SK-N-SH (cell line): Measurements from ENCODE around the gene THSD7A.

Source experiments
- CHD2 ChIP-seq: fragments of 150-350 bp; IDR thresholded peaks from 2 replicates; pipeline ENCODE4 v1.6.1; 2018; ENCODE audit warnings: low read length; ENCODE audit not compliant: partially characterized antibody
- POLR2AphosphoS5 ChIP-seq: IDR thresholded peaks from 2 replicates; pipeline ENCODE4 v1.6.1; 2012; ENCODE audit warnings: low read depth, low read length
- RAD21 ChIP-seq: IDR thresholded peaks from 2 replicates; pipeline ENCODE4 v1.6.1; 2012; ENCODE audit warnings: mild to moderate bottlenecking, low read length
- SMC3 ChIP-seq: IDR thresholded peaks from 2 replicates; pipeline ENCODE4 v1.6.1; 2012; ENCODE audit warnings: low read depth, low read length, improper control_type of control experiment
- TF ChIP-seq, protein P1 (sequence below): fragments of 200-600 bp; sonication (generic); IDR thresholded peaks from 2 replicates; pipeline ENCODE4 v1.6.1; 2017; ENCODE audit warnings: antibody characterized with exemption, mild to moderate bottlenecking, moderate library complexity
- TF ChIP-seq, protein P2 (sequence below): IDR thresholded peaks from 2 replicates; pipeline ENCODE4 v1.4.0; 2012; ENCODE audit warnings: low read depth, borderline replicate concordance

DNA sequence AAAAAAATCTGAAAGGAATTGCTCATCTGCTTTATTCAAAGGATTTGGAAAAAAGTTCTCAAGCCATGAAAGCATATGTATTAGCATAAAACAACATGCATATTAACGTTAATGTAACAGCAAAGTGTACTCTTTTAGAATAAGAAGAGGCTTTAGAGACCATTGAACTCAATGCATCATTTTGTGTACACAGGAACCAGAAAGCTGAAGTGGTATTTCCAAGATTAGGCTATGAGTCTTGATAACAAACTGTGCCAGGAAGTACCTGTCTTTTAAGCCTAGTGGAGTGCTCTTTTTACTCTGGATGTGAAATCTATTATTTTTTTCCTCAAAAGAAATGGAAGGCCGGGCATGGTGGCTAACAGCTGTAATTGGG is 164.2 kb downstream of the THSD7A start:
- TF ChIP-seq, protein P1, sequence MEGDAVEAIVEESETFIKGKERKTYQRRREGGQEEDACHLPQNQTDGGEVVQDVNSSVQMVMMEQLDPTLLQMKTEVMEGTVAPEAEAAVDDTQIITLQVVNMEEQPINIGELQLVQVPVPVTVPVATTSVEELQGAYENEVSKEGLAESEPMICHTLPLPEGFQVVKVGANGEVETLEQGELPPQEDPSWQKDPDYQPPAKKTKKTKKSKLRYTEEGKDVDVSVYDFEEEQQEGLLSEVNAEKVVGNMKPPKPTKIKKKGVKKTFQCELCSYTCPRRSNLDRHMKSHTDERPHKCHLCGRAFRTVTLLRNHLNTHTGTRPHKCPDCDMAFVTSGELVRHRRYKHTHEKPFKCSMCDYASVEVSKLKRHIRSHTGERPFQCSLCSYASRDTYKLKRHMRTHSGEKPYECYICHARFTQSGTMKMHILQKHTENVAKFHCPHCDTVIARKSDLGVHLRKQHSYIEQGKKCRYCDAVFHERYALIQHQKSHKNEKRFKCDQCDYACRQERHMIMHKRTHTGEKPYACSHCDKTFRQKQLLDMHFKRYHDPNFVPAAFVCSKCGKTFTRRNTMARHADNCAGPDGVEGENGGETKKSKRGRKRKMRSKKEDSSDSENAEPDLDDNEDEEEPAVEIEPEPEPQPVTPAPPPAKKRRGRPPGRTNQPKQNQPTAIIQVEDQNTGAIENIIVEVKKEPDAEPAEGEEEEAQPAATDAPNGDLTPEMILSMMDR, result no peak
- TF ChIP-seq RAD21 (no peak), POLR2AphosphoS5 (no peak), SMC3 (no peak), CHD2 (no peak)
- TF ChIP-seq, protein P2, sequence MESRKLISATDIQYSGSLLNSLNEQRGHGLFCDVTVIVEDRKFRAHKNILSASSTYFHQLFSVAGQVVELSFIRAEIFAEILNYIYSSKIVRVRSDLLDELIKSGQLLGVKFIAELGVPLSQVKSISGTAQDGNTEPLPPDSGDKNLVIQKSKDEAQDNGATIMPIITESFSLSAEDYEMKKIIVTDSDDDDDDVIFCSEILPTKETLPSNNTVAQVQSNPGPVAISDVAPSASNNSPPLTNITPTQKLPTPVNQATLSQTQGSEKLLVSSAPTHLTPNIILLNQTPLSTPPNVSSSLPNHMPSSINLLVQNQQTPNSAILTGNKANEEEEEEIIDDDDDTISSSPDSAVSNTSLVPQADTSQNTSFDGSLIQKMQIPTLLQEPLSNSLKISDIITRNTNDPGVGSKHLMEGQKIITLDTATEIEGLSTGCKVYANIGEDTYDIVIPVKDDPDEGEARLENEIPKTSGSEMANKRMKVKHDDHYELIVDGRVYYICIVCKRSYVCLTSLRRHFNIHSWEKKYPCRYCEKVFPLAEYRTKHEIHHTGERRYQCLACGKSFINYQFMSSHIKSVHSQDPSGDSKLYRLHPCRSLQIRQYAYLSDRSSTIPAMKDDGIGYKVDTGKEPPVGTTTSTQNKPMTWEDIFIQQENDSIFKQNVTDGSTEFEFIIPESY, result no peak
